NCI-H146 (cell line): ENCODE measurements around the gene GSE1.

Experiments used
- DNase-seq: peaks from one replicate; lab custom pipeline; 2025; lab: John Stamatoyannopoulos, UW

Gene GSE1

DNA sequence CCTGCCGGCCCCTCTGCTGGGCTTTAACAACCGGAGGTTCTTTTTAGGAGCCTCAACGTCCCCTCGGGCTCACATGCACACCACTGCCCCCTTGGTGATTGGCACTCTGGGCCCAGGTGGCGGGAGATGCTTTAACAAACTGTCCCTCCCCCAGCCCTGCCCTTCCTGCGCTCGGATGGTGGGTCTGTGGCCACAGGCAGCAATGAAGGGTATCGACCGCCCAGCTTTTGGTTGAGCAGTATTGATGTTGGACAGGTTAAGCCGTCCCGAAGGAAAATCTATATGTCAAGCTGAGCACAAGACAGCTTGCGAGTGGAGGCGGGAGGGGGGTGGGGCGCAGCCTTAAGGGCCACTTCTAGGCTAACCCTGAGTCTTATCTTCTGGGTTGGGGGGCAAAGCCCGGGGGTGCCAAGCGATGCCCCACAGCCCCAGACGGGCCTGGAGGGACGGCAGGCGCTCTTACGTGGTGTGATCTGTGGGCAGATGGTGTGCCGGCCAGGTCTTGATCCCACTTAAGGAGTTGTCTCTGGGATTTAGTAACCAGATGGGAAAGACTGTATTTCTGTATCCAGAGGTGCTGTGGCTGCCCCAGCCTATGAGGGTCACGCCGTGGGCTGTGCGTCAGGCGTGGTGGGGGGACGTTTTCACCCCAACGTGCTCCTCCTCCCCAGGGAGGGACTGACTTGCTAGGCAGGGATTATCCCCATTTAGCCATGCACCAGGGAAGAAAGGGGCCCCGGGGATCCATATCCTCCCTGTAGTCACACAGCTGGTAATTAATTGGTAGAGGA, 6.2 kb downstream of the GSE1 start:
- DNase-seq, result no peak

DNA sequence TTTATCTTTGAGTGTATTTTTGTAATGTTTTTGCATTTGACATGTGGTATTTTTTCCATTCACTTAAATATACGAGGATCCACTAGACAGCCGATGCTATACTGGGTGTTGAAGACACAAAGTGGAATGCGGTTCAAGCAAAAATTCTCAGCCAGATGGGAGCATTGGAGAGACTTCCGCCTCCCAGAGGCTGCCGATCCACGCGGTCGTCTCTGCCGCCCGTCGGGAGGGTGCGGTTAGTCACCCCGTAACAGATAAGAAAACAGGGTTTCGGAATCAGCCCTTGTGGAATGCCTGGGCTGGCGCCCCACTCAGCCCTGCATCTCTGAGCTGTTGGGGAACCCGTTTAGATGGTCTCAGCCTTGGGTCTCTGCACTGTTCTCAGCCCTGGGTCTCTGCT, 7.3 kb downstream of the GSE1 start:
- DNase-seq, result no peak

- no peak for DNase-seq
Measured at GRCh38 chr16:85621698-85622428, 8.7 kb downstream of the GSE1 start.

- no peak for DNase-seq
Measured at GRCh38 chr16:85622683-85623082, 9.6 kb downstream of the GSE1 start.

DNA sequence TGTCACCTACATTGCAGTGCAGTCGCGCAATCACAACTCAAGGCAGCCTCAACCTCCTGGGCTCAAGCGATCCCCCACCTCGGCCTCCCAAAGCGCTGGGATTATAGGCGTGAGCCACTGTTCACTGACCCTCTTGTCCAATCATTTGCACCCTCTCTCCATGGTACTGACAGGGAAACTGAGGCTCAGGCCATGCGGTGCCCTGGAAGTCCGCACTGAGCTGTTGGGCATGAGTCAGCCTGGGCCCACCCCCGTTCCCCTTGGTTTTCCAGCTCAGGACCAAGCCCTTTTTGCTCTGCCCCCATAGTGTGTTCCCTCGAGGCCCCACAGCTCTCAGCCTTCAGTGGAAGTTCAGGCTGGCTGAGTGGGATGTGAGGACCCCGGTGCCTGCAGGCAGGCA, 10.1 kb downstream of the GSE1 start:
- DNase-seq, result no peak

DNA sequence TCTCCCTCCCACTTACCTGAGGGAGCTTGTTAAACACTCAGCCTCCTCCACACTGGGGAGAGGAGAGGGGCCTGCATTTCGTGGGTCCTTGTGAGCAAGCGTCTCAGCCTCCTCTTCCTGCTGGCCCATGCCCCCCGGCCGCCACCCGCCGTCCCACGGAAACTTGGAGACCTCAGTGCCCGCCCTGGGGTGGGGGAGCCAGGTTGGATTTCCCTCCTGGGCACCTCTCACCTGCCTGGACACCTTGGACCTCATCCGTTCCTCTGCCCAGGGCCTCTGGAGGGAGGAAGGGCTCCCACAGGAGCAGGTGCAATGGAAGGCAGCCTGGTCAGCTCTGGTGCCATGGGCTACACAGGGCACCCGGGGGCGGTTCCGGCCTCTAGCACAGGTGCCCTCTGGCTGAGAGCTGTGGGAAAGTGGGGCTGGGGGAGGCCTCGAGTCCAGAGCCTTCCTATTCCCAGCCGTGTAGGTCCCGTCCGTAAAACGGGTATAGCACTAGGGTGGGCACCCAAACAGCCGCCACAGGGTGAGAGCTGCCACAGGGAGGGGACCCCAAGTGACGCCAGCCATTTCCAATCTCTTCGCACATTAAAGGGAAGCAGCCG, 11.0 kb downstream of the GSE1 start:
- DNase-seq, result no peak

DNA sequence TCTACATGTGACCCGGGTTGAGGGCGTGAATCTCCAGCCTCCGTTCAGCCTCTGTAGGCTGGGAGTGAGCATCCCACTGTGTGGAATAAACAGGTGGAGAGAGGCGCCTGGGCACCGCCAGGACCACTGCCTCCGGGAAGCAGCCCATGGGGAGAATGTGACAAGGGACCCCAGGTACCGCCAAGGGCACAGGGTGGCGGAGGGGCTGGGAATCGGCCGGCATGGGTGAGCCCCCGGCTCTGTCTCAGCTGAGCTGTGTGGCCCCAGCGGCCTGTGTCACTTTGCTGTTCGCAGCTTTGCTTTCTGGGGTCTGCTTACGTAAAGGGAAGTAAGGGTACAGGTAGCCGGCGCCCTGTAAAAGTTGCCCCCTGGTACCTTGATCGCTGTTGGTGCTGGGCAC, 11.5 kb downstream of the GSE1 start:
- no peak for DNase-seq

DNA sequence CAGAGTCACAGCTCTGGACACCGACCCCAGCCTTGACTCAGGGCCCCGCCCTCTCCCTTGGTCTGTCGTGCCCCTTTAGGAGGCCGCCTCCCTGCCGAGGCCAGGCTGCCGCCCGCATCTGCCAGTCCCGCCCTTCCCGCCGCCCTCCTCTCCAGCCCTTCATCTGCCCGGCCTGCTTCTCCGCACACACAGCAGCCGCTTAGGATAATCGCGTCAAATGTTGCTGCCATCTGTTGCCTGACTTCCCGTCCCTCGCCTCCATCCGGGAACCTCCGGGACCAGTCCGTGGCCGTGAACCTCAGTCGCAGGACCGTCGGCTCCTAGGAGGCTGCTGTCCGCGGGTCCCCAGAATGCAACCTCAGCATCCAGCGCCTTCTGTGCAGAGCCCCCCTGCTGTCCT, 11.9 kb downstream of the GSE1 start:
- DNase-seq, result peak; percentile 35

DNA sequence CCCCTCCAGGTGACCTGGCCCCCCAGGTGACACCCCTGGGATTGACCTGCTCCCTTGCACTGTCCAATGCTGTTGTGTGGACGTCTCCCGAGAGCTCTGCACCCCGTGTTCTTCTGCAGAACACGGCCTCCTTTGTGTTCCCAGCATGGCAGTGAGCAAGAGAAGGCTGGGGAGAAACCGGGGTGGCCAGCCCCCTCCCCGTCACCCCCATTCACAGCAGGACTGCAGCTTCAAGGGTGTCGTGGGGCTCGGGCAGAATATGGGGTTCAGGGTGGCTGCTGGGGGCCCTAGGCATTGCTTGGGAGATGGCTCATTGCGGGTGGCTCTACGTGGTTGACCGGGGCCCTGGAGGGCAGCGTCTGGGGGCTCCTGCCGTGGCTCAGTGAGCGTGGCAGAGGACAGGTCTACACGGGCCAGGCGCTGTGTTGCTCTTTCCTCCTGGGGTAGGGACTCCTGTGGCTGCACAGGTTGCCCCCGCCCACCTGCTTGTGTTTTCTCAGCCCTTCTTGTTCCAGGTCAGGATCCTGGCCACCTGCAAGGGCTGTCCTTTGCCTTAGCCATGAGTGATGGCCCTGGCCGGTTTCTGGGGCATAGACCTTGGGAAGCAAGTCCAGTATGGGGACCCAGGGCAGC, 12.5 kb downstream of the GSE1 start:
- peak; percentile 57 for DNase-seq

DNA sequence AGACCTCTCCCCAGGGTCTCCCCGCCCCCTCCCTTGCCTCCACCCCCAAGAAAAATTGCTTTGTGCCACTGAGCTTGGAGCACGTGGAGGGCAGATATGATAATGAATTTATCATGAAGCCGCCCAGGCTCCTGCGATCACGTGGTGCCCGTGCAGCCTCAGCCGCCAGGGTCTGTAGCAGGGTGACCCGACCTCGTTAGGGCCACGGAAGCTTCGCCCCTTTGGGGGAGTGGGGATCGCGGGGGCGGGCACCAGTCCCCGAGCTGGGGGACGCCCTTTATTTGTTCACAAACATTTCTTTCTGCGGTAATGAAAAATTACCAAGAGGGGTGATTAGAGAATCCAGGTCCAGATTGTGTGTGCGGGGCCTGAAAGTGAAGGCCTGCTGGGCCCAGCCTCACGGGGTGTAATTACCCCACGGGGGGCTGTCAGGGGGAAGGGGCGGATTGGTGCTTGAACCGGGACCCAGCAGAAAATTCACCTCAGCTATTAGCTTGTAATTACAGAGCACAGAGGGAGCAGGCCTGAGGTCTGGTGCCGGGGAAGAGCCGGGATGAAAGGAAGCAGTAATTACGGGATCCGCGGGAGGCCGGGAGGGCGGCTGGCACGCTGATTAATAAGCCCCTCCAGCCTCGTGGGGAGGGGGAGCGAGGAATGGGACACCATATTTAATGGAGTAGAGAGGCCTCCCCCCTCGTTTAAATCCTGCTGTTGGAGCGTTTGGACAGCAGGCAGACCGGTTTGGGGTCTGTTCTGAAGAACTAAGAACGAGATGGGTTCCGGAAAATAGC, 13.3 kb downstream of the GSE1 start:
- DNase-seq, result peak; percentile 97

DNA sequence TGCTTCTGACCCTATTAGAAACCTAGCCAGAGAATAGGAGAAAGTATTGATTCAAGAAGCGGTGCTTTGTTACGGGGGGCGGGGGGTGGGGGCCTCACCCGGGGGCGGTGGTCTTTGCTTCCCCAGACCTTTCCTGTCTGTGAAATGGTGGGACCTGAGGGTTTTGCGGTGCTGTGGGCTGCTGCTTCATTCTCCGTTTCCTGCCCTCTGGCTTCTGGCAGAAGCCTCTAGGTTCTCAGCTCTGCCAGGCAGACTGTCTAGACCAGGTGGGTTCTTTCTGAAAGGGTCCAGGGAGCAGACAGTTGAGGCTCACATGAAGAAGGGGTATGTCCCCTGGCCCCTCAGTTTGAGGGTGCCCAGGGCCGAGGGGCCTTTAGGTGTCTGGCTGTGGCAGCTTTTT, 14.0 kb downstream of the GSE1 start:
- peak; percentile 36 for DNase-seq

DNA sequence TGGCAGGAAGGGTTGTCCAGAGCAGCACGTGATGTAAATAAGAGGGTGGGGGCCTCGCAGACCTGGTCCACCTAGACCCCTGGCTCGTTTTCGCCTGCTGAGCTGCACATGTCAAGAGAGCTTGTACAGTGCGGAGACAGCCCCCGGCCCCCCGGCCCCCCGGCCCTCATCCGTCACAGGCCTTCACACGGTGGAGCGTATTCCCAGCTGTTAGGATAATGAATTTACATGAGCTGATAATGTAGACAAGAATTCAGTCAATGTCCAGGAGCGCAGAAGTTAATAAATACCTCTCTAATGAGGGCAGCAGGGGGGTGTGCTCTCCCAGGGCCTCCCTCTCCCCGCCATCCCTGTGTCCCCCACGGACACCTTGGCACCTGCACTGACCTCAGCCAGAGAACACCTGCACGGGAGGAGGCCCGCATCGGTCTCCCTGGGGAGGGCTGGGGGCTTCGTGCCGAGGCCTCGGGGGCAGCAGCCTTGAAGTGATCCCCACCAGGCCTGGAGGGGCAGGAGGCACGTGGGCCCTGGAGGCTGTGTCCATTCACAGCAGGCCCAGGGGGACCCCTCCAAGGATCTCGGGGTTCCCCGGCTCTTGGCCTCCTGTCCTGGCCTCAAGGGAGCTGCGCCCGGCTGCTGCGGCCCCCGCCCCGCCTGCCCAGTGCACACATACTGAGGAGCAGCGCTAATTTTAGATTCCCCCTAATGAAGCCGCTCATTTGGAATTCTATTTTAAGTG, 14.6 kb downstream of the GSE1 start:
- peak; percentile 38 for DNase-seq

DNA sequence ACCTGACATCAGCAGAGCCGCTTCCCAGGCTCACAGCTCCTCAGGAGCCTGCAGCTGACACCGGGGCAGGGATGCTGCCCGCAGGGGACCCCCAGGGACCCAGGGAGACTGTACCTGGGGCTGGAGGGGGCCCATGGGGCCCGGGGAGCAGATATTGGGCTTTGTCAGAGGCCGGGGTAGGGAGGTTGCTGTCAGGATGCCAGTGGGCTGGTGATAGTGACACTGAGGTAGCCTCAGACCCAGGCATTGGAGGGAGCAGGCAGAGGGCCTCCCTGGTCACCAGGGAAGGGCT, 15.1 kb downstream of the GSE1 start:
- no peak for DNase-seq

DNA sequence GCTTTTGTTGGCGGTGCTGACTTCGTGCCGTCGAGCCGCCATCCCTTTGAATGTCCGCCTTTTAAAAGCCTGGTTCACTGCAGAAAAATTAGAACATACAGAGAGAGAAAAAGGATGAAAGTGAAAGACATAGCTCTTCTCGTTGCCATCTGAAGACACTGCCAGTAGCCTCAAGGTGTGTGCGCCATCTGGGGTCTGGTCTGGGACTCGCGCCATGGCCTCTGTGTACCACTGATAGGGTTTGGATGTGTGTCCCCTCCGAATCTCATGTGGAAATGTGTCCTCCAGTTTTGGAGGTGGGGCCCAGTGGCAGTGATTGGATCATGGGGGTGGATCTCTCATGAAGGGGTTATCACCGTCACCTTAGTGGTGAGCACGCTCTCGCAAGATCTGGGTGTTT, 15.5 kb downstream of the GSE1 start:
- no peak for DNase-seq

DNA sequence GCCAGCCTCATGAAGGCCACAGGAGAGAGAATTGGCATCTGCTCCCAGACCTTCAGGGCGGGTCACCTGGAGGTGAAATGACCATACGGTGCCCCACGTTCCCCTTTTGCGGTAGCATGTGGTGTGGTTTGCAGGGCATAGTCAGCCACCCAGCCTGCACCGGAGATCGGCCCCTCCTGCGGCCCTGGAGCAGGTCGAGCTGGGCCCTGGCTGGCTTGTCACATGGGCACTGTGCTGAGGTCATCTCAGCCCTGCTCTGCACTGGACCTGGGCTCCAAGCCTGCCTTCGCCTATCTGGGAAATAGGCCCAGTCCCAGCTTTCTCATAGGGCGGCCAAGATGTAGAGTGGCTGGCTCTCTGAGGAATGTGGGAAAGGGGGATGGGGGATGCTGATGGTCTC, 16.2 kb downstream of the GSE1 start:
- DNase-seq, result no peak

DNA sequence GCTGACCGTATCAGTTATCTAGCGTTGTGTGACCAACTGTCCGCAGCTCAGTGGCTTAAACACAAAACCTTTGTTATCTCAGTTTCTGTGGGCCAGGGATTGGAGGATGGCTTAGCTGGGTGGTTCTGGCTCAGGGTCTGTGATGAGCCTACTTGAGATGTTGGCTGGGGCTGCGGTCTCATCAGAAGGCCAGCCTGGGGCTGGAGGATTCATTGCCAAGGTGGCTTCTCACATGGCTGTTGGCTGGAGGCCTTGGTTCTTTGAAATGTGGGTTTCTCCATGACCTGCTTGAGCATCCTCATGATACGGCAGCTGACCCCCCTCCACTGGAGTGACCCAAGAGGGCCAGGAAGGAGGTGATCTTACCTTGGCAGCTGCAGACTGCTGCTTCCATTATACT, 16.7 kb downstream of the GSE1 start:
- DNase-seq, result no peak

DNA sequence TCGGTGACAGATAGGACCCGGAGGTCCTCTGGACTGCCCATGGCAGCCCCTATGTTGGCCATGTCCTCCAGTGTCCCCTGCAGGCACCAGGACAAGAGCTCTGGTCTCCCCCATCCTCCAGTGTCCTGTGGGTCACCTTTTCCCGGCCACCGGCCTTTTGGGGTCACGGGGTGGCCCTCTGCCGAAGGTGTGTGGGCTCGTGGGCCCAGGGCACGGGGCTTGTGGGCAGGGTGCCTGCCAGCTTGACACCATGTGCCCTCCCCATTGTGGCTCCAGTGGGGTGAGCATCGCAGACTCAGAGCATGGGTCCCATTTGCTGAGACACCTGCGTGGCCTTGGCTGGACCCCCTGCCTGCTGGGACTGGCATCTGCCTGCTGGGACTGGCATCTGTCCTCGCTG, 18.1 kb downstream of the GSE1 start:
- no peak for DNase-seq

DNA sequence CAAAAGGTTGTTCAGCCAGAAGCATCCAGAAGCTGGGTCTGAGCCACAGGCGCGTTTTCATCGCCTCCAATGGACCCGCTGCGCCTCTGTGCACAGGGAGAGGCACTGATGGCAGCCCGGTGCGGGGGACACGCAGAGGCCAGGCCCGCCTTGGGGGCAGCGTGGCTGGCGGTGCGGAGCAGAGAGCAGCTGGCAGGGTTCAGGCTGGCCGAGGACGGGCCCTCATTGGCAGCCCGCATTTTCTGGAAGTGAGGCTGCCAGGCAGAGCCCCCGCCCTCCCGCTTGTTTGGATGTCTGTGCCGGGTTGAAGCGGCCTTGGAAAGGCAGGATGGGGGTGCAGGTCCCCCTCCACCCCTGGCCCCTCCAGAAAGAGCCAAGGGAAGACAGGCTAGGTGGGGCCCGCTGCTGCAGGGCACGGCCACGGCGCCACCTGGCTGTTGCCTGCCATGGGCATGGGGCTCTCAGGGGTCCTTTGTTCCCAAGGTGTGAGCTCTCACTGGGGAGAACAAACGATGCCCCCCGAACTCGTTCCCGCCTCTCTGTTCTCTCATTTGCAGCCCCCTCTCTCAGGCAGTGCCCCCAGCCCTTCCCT, 18.8 kb downstream of the GSE1 start:
- DNase-seq, result no peak

- no peak for DNase-seq
Measured at GRCh38 chr16:85632709-85633437, 19.8 kb downstream of the GSE1 start.

GRCh38 chr16:85633438-85633743, 20.3 kb downstream of the GSE1 start:
- DNase-seq, result no peak

GRCh38 chr16:85633888-85634287, 20.8 kb downstream of the GSE1 start:
- DNase-seq, result no peak
